CD4-positive, alpha-beta T cell treated with Interferon gamma for 1 hour (primary cell): ENCODE data around the gene RNF38.
"Not testable (repeated sequence)": the region's sequence is repeated elsewhere in the genome, so short reads cannot be mapped to it uniquely, and the experiment has no call there.

Source experiments
- DNase-seq: peaks from one replicate; pipeline ENCODE4 v3.0.0-alpha.2; 2020

RNF38 gene

DNA sequence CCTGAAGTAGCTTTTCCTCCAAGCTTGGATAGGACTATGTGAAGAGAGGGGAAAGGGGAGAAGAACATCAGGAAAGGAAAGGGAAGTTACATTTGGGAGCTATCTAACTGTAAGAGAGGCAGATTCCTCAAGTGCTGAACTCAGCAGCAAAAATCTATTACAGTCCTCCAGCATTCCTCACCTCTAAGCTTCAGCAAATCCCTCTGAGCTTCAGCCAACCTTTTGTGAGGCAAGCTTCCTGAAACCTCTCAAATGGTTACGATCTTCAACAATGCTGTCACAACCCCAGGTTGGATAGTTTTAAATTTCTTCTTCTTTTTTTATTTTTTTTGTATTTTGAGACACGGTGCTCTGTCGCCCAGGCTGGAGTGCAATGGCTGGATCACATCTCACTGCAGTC, 2.5 kb upstream of the RNF38 start:
- no peak for DNase-seq

DNA sequence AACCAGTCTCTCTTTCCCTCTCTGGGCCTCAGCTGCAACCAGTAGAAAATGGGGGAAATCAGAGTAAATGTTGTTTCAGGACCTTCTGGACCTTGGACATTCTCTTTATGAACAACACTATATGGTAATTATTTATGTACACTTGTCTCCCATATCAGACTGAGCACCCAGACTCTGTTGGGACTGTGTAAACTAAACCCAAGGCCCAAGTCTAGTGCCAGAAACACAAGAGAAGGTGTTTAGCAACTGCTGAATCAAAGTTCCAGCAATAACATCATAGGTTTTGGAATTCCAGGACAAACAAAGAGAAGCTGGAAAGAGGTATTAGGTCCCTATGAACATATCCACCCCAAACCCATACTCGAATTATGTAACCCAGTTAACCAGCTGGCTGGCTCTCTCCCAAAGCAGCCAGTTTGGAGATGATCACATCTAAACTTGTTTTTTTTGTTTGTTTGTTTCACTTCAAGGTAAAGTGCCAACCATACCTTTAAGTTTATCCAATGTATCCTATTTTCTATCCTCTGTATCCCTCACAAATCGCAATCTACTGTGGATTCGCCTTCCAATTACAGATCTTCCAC, 1.9 kb upstream of the RNF38 start:
- no peak for DNase-seq

DNA sequence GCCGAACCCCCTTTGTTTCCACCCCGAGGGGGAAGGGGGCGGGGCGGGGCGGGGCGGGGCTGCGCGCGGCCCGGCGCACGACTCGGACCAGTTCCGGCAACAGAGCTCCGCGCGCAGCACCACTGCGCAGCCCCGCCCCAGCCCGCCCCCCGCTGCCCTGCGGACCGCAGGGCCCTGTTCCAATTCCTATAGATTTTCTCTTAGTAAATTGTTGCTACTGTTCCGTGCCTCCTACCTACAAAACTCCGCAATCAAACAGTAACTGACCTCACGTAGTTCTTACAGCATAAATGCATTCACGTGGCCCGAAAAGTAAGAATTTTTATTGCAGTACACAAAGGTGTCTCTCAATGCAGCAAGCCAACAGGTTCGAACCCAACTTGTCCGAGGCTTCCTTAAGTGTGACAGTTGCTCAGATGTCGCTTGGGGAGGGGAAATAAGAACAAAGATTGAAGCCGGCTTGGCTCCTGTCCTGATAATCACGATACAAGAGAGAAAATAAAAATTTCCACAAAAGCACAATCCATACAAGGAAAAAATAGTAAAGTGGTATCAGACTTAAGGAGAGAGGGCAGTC, 1.2 kb upstream of the RNF38 start:
- no peak for DNase-seq

DNA sequence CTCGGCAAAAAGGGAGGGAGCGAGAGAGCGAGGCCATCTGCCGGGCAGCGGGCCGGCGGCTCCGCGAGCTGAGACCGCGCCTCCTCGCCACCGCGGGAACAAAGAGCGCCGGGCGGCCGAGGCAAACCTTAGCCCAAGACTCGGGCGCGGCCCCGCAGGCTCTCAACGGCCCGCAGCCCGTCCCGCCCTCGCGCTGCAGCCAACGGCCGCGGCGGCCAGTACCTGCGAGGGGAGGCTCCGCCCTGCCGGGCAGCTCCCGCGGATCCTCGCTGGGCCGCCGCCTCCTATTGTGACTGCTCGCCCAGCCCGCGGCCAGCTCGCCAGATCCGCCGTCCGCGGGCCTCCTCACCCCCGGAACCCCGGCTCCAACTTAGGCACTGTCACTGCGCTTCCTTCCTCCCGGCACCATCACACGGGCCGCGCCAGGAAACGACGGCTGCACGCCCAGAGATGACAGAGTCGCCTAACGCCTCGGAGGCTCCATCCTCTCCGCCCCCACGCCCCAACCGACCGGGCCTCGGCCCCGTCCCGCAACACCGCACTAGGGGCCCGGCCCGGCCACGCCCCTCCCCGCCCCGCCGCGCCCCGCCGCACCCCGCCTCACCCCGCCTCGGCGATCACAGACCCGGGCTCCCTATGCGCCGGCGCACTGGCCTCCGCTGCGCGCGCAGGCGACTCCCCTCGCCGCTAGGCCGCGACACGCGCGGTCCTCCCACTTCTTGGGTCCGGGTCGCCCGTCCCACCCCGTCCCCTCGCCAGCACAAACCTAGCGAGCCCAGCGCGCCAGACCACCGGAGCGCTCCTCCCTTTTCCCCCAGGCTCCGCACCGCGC, 479 bp upstream of the RNF38 start:
- DNase-seq, result peak; percentile 91

DNA sequence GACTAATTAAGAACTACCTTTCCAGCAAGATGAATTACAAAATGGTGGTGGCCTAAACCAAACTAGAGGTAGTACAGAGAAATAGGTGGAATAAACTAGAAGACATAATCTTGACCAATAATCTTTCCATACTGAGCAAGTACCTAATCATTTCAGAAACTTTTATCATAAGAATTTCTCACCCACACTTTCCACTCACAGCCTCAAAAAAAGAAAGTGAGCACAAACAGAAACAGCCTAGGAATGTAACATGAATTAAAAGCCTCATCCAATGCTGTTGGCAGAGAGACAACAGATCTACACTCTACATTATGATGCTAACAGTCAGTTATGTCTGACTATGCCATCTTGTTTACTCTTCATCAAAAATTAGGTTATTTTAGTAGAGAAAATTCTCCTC, 1.3 kb downstream of the RNF38 start:
- no peak for DNase-seq

DNA sequence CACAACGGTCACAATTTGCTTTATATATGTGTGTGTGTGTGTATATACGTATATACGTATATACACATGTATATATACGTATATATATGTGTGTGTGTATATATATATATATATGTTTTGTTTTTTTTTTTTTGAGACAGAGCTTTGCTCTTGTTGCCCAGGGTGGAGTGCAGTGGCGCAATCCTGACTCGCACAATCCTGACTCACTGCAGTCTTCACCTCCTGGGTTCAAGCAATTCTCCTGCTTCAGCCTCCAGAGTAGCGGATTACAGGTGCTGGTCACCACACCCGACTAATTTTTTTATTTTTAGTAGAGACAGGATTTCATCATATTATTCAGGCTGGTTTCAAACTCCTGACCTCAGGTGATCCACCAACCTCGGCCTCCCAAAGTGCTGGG, 3.1 kb downstream of the RNF38 start:
- no peak for DNase-seq

DNA sequence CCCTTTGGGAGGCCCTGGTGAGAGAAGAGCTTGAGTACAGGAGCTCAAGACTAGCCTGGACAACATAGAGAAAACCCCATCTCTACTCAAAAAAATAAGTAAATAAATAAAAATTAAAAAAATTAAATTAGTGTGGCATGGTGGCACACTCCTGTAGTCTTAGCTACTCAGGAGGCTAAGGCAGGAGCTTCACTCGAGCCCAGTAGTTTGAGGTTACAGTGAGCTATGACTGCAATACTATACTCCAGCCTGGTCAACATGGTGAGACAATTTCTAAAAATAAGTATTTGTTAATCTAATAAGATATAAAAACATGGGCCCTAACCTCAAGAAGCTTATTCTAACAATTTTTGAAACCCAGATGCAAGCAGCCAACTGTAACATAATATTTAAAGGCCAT, 7.6 kb downstream of the RNF38 start:
- no peak for DNase-seq

DNA sequence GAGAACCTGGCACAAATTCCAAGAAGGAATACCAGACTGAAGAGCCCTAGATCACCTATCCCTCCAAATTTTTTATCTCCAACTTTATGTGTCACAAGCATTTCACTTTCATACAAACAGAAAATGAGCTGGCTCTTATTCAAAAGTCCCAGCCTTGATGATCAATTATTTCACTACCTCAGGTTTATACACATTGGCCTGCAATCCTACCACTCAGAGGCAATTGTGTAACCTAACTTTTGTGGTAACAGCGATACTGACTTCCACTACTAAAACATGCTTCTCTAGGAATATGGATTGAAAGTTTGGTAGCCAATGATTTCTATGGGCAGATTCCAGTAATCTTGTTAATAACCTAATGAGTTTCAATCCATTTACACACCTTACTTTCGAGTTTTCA, 10.5 kb downstream of the RNF38 start:
- no peak for DNase-seq

DNA sequence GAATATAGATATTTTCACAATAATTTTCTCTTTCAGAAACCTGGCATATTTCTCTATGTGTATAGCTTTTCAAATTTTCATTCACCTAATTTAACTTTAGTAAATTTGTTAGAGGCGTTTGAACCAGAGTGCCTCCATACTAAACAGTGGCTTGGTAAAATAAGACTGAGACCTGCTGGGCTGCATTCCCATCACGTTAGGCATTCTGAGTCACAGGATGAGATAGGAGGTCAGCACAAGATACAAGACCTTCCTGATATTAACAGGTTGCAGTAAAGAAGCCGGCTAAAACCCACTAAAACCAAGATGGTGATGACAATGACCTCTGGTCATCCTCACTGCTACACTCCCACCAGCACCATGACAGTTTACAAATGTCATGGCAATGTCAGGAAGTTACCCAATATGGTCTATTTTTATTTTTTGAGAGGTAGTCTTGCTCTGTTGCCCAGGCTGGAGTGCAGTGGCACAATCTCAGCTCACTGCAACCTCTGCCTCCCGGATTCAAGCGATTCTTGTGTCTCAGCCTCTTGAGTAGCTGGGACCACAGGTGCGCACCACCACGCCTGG, 13.6 kb downstream of the RNF38 start:
- not testable (repeated sequence) for DNase-seq

DNA sequence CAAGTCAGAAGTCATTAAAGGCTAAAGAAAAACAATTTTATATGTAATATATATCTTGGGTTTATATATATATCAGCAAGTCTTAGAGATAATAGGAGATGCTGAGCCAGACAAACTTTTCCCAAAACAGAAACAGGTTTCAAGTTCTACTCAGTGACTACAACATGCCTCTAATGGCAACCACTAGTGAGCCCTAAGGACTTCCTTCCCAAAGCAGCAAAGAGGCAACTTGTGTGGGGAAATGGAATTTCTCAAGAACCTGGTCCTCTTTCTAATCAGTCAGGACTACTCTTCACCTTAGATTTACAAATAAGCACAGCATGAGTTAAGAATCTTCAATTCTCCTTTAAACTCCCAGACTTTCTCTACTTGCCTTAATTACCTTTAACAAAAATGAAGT, 17.6 kb downstream of the RNF38 start:
- DNase-seq, result no peak

DNA sequence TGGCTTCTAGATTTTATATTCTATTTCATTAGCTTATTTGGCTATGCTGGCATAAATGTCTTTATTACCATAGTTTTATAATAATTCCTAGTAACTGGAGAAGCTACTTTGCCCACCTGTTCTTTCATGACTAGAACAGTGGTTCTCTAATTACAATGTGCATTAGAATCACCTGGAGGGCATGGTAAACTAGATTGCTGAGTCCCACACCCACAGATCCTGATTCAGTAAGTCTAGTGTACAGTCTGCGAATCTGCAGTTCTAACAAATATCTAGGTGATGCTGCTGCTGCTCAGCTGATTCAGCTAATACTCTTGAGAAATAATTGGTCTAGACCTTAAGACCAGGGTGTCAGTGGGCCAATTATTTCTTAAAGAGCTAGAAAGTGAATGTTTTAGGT, 35.5 kb downstream of the RNF38 start:
- no peak for DNase-seq

DNA sequence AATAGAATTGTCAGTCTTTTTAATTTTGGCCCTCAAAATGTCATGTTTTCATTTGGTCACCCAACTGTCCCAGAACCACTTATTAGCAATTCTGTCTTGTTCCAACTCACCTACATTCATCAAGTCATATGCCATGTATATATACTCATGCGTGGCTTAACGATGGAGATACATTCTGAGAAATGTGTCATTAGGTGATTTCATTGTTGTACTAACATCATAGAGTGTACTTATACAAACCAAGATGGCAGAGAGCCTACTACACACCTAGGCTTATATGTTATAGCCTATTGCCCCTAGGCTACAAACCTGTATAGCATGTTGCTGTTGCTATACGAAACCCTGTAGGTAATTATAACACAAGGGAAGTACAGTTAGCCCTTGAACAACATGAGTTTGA, 36.6 kb downstream of the RNF38 start:
- no peak for DNase-seq

DNA sequence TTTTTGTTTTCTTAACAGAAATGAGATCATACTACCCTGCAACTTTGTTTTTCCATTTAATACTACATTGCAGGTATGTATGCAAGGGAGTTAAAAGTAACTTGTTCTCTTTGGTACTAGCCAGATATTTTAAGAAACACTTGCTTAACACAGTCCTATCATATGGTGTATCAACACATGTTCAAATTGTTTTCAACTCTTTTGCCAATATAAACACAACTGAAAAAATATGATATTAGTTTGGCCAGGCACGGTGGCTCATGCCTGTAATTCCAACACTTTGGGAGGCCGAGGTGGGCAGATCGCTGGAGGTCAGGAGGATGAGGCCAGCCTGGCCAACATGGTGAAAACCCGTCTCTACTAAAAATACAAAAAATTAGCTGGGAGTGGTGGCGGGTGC, 41.6 kb downstream of the RNF38 start:
- no peak for DNase-seq

DNA sequence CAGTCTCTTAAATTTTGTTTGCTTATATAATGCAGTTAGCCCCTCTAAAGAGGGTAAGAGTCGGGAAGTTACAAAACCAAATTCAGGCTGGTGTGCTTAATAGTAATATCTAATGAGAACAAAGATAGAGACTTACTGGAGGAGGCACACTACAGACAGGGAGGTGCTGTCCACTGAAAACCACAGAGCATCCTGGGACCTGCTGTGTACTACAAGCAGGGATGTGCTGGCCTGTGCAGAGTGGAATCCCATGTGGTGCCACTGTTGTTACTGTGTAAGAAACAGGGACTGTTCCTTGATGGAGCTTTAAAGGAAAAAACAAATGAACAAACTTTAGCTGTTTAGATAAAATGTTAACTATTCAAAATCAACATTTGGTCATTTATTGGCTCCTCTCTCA, 42.4 kb downstream of the RNF38 start:
- DNase-seq, result no peak

DNA sequence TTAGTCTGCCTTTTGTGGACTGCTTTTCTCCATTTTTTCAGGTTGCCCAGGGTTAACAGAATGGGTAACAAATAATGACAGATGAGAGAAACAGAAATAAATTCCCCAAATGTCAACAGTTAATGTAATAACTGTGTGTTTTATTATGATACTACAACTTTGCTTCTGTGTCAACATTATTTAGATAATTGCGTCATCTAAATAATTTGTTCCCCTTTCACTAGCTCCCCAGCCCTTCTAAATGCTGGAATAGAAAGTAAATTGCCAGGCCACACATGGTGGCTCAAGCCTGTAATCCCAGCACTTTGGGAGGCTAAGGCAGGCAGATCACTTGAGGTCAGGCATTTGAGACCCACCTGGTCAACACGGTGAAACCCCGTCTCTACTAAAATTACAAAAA, 53.5 kb downstream of the RNF38 start:
- no peak for DNase-seq

DNA sequence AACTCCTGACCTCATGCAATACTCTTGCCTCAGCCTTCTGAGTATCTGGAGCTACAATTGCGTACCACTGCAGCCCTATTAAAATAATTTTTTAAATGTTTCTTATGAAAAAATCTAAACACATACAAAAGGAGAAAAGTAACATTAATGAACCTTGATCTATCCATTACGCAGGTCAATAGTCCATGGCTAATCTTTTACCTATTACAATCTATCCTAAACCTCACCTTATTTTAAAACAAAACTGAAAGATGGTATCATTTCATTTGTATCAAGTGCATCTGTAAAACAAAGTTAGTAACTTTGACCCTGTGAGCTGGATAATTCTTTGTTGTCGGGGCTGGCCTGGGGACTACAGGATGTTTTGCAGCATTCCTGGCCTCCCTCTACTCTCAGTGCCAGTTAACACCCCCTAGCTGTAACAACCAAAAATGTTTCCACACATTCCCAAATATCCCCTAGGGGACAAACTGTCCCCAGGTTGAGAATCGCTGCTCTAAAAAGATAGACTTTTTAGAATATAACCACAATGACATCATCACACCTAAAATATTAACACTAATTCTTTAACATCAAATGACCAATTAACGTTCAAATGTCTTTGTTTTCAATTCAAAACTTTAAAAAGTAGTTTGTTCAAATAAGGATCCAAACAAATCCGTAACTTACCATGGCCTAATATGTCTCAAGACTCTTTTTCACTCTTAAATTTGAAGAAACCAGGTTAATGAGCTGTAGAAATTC, 54.8 kb downstream of the RNF38 start:
- no peak for DNase-seq

DNA sequence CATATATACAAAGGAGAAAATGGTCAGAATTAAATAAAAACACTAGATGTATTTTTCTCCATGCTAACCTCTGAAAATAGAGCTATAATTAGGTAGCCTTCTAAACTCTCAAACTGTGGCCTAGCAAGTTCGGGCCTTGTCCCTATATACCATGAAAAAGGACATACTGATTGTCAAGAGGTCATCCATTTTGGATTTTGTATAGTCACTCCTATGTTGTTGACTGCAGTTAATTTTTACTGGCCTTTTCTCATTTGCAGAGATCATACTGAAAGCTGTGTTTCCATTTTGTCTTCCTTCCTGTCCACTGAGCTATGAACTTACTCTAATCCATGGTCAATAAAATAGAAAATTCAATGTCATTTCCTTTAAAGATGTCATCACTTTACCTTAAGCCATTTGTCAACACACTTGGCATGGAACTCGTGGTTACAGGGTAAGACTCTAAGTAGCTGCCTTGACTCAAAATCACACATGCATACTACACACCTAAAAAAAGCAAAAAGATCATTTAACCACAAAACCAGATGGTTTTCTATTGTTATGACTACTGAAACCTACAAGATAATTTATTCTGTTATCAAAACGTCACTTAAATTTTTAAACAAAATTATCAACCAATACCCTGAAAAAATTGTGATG, 58.0 kb downstream of the RNF38 start:
- no peak for DNase-seq

DNA sequence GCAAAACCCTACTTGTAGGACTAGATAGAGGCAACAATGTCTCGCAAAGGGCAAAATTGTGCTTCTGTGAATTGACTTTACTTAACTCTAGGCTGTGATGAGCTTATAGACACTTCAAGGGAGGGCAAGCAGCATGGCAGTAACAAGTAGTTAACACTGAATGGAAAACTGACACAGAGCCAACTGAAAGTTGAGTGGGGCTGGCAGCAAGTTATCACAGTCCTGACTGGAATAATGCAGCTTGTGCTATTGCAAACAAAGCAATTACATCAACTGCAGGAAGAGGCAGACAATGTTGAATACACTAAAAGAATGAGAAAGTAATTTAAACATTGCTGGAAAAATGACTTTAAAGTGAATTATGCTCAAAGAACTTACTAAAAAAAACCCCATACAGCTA, 62.2 kb downstream of the RNF38 start:
- DNase-seq, result no peak

DNA sequence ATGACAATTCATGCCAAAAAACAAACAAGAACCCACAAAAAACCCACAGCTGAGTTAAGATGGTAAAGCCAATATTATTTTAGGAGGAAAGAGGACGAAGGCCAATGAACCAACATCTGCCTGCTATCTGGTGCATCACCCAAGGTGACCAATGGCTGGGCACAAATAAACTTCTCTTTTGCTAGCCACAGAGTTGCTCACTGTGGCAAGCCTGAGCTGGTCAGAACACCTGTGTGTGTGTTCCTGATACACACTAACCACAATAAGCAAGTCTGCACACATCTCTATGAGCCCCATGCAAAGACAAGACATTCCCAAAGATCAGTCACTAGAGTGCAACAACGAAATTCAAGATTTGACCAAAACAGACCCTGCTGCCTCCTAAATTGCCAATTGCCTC, 63.1 kb downstream of the RNF38 start:
- no peak for DNase-seq

DNA sequence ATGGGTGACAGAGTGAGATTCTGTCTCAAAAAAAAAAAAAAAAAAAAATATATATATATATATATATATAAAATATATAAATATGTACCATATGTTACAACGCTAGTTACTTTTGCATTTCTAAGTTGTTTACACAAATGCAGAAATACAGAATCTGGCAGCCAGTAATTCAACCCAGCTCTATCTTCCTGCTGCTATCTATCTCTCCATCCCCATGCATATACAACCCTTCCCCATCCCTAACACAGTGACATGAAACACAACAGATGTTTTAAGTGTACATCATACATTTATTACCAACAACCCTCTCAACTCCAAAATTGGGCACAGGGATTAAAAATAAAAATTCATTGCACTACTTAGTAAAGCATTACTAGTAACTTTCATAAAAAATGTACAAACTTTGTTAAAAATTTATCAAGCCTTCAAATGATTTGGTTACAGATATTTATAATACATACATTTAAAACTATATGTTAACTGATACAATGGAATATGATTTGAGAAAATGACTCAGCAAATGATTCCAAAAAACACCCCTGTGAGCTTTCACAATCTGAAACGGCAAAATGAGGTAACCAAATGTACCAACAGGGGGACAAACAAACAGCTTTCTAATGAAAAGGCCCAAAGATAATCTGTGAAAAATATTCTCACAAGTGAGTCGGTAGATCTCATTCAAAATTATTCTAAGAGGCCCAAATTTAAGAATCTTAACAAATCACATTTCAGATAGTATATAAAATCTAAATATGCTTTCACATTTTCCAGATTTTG, 63.8 kb downstream of the RNF38 start:
- DNase-seq, result no peak

DNA sequence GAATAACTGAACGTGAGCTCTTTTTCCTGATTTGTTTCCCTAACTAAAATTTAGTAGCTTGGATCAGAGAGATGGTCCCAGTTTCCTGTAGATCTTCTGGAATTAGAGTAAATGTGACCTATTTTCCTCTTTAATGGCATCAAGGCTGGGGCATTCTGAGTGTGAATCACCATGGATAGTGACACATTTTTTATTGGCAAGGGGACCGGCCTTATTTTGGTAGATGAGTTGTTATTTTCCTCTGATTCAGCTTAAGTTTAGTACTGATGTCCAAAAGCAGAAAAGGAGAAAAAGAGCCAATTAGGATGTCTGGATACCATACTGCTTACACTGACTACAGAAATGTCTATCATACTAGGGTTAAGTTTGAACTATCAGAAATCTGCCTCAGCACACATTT, 68.1 kb downstream of the RNF38 start:
- DNase-seq, result no peak

DNA sequence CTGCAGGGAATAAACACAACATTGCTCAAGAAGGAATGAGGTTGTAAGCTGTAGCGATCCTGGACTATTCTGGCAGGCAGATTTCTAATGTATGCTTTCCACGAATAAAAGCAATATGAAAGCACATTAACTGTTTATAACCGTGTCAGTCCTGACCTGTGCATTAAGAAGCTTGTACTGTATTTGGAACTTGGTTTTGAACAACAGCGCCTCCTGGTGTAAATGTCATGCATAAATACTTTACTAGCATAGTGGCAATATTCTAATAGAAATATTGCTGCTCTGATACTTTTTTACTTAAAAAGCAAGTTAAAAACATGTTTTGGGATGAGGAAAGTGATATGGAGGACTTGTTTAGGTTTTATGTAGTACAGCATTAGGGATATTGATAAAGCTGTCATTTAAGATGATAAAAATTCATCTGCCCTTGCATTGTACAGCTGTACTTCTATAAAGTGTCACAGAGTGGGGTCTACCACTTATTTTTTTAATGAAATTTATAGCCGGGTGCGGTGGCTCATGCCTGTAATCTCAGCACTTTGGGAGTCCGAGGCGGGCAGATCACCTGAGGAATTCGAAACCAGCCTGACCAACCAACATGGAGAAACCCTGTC, 71.2 kb downstream of the RNF38 start:
- DNase-seq, result no peak
